ENCODE results near the gene RGL2.

GRCh38 chr6:33316603-33317418 is 18.1 kb upstream of the RGL2 start:
- TF ChIP-seq CTCF (IDR thresholded peaks at IDR 0.05; ENCODE audit: low read depth, low read length) (no peak), EZH2phosphoT487 (IDR thresholded peaks at IDR 0.05; ENCODE audit: low read depth) (no peak)
